Adrenal gland (tissue), 12 donors: Measurements from ENCODE around the gene GFOD1. TPM values are rescaled to one million over a fixed set of nuclear protein-coding genes. Genes with fewer than 3 reads are reported as not detected.
"Not testable (repeated sequence)": the region's sequence is repeated elsewhere in the genome, so short reads cannot be mapped to it uniquely, and the experiment has no call there.

ENCODE experiments used
- DNase-seq, 7 donors: peaks; one replicate each; pipeline ENCODE4 v3.0.0-alpha.2; 2019 to 2020
- H3K27ac ChIP-seq, 5 donors: fragments of 200-600 bp; sonication (generic) in 4 of 5; 1 replicate in 3 of 5; 2 replicates in 2 of 5; pipeline versions ENCODE4 v1.5.1 to v1.8.0; 2016 to 2020; ENCODE audit warnings: mild to moderate bottlenecking in 1 of 5
- H3K27me3 ChIP-seq: fragments of 200-600 bp; 2 replicates; pipeline ENCODE4 v1.8.0; 2021
- H3K36me3 ChIP-seq, 2 donors: fragments of 200-600 bp; replicated peaks in 1 of 2; 1 replicate in 1 of 2; 2 replicates in 1 of 2; pipeline versions ENCODE4 v1.5.1 to v1.8.0; 2018 to 2022
- H3K4me1 ChIP-seq, 2 donors: fragments of 200-600 bp; replicated peaks in 1 of 2; 1 replicate in 1 of 2; 2 replicates in 1 of 2; pipeline versions ENCODE4 v1.5.1 to v1.8.0; 2018 to 2021
- H3K4me3 ChIP-seq, 4 donors: fragments of 200-600 bp; sonication (generic) in 3 of 4; one replicate each; pipeline ENCODE4 v1.5.1; 2016 to 2018
- H3K9me3 ChIP-seq, 3 donors: fragments of 200-600 bp; sonication (generic) in 1 of 3; replicated peaks in 1 of 3; 1 replicate in 2 of 3; 2 replicates in 1 of 3; pipeline versions ENCODE4 v1.5.1 to v1.8.0; 2016 to 2021
- POLR2A ChIP-seq, 2 donors: fragments of 450-650 bp; IDR thresholded peaks; one replicate each; pipeline ENCODE4 v1.6.1; 2017; ENCODE audit warnings: antibody characterized with exemption in 2 of 2, mild to moderate bottlenecking in 2 of 2, moderate library complexity in 1 of 2
- WGBS, 4 donors: extraction: QIAGEN DNeasy Blood & Tissue Kit in 2 of 4; methylation state at CpG; one replicate each; pipeline versions ENCODE4 v1.1.5 to v1.1.7; 2013 to 2017; 5-methylcytosine and 5-hydroxymethylcytosine counted together
- intact Hi-C, 2 donors: fragments of 100-400 bp; cut with DNase I; formaldehyde crosslinking; loops; one replicate each; pipeline versions ENCODE4 v1.14.1 to v1.15.0; 2022 to 2023
- polyA plus RNA-seq, 3 donors: library from polyadenylated mRNA; stranded (reverse); fragments of 200-250 nt in 2 of 3; fragments of 350-450 nt in 1 of 3; fragmentation: Illumina TruSeq in 1 of 3; extraction: RNeasy Lipid Tissue Mini Kit (QIAGEN cat#74804) in 1 of 3; gene quantifications; one replicate each; pipeline ENCODE4 v1.2.3, GENCODE V29; 2013 to 2014
- total RNA-seq, 9 donors: library from RNA; depleted of rRNA in 4 of 9; stranded (reverse); fragments of >200 nt in 4 of 9; fragments of 120-200 nt in 1 of 9; fragmentation: NEBNext Ultra II Directional in 1 of 9; extraction: Animal tissue kit (Norgen Biotek cat#: 25700) in 1 of 9; gene quantifications; one replicate each; pipeline versions ENCODE4 v1.1.0 to v1.2.4, GENCODE V29; 2013 to 2023
- TF ChIP-seq, protein P1 (sequence below), 6 experiments: fragments of 450-650 bp in 4 of 6; fragments of 200-600 bp in 2 of 6; sonication (generic) in 1 of 6; IDR thresholded peaks; 1 replicate in 5 of 6; 2 replicates in 1 of 6; pipeline versions ENCODE4 v1.5.1 to v1.8.0; 2016 to 2021; ENCODE audit warnings: antibody characterized with exemption in 6 of 6, mild to moderate bottlenecking in 2 of 6, moderate library complexity in 1 of 6
- donor health status: healthy with polysubstance abuse.
- donor health status: Bipolar disorder and iron deficiency.
- donor health status: DM: yes; HTN: yes; CAD: no.
- donor health status: DM: no; HTN: no; CAD: no.
- donor health status: DM: no; HTN: no; CAD: no.
- donor health status: DM: yes; HTN: yes; CAD: no.

The GFOD1 gene
- total and polyA plus RNA-seq, 12 donors: 1.9 to 7.7 (median 4.1) TPM

DNA sequence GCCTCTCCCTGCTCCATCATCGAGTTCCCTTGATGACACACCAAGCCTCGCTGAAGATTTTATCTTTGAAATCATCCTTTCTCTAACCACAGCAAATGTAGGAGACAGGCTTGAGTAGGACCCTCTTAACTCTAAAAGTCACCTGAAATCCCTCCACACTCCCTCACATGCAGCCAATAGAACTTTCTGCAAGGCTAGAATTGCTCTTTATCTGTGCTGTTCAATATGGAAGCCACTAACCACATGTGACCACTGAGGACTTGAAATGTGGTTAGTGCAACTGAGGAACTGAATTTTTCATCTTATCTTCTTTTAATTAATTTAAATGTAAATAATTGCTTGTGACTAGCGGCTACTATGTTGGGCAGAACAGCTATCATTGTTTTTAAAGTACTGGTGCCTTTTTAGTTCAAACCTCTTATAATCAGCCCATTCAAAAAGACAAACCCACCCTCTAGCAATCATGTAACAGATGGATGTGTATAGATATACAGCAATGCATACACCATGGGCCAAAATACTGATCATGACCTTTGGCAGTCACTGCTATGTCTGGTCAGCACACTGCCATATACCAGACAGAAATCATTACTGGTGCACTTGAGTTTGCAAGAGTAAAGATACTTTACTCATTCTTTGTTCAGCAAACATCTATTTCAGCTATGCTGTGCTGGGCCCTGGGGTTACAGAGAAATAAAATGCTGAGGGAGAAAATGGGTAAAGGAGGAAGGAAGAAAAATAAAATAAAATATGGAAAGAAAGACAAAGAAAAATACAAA, 50.0 kb downstream of the GFOD1 start:
- intact Hi-C loops: no loop called here
- H3K27me3 ChIP-seq: no peaks in the 10 kb centered on the region
- 82 to 89% (median 85%) methylated on average over 3 of the region's 3 CpGs for WGBS, 4 donors
- no peaks in the 10 kb centered on the region for H3K9me3 ChIP-seq
- peak in 1 of 7 donors; percentile 9 for DNase-seq
- no peak overlapping the region for H3K4me3 ChIP-seq
- TF ChIP-seq POLR2A (IDR thresholded peaks at IDR 0.05): no peak
- TF ChIP-seq, protein P1, sequence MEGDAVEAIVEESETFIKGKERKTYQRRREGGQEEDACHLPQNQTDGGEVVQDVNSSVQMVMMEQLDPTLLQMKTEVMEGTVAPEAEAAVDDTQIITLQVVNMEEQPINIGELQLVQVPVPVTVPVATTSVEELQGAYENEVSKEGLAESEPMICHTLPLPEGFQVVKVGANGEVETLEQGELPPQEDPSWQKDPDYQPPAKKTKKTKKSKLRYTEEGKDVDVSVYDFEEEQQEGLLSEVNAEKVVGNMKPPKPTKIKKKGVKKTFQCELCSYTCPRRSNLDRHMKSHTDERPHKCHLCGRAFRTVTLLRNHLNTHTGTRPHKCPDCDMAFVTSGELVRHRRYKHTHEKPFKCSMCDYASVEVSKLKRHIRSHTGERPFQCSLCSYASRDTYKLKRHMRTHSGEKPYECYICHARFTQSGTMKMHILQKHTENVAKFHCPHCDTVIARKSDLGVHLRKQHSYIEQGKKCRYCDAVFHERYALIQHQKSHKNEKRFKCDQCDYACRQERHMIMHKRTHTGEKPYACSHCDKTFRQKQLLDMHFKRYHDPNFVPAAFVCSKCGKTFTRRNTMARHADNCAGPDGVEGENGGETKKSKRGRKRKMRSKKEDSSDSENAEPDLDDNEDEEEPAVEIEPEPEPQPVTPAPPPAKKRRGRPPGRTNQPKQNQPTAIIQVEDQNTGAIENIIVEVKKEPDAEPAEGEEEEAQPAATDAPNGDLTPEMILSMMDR (IDR thresholded peaks at IDR 0.05): no peak
- H3K4me1 ChIP-seq: no peaks in the 10 kb centered on the region
- no peak overlapping the region for H3K27ac ChIP-seq
- H3K36me3 ChIP-seq: no peaks in the 10 kb centered on the region

DNA sequence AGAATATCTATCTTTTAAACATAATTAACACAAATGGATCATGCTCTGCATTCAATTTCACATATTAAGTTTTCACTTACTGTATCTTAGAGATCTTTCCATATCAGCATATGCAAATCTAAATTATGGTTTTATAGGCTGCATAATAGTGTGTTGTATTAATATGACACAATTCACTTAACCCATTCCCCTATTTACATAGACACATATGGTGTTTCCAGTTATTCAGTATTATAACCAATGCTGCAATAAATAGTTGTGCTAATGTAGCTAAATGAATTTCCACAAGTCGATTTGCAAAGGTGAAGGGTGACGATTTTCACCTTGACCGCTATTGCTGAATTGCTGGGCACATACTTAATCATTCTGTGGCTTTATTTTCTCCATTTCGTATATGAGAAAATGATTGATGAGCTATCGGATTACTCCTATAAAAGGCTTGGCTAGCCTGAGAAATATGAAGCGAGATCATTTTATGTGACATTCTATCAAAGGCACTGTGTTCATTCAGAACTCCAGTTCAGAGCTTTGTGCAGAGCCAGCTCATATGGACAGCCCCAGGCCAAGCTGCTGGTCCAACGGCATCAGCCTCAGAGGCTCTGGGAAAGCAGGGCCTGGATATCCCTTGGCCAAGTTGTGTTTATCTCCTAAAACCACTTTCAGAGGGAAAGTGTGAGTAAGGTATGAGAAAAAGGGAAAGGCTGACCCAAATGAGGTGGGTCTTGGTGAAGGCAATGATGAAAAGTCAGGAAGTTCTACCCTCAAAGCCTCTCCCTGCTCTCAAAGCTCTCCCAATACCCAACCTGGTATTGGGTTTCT, 50.8 kb downstream of the GFOD1 start:
- Histone ChIP-seq H3K4me3 (no peak overlapping the region), H3K27ac (no peak overlapping the region), H3K4me1 (no peaks in the 10 kb centered on the region), H3K9me3 (no peaks in the 10 kb centered on the region), H3K27me3 (no peaks in the 10 kb centered on the region), H3K36me3 (no peaks in the 10 kb centered on the region)
- WGBS, 4 donors: 68 to 81% (median 77%) methylated on average over 7 of the region's 7 CpGs
- peak in 1 of 7 donors; percentile 40 for DNase-seq
- intact Hi-C loops: no loop called here
- no peak for TF ChIP-seq POLR2A (IDR thresholded peaks at IDR 0.05)
- TF ChIP-seq, protein P1 (IDR thresholded peaks at IDR 0.05): no peak

DNA sequence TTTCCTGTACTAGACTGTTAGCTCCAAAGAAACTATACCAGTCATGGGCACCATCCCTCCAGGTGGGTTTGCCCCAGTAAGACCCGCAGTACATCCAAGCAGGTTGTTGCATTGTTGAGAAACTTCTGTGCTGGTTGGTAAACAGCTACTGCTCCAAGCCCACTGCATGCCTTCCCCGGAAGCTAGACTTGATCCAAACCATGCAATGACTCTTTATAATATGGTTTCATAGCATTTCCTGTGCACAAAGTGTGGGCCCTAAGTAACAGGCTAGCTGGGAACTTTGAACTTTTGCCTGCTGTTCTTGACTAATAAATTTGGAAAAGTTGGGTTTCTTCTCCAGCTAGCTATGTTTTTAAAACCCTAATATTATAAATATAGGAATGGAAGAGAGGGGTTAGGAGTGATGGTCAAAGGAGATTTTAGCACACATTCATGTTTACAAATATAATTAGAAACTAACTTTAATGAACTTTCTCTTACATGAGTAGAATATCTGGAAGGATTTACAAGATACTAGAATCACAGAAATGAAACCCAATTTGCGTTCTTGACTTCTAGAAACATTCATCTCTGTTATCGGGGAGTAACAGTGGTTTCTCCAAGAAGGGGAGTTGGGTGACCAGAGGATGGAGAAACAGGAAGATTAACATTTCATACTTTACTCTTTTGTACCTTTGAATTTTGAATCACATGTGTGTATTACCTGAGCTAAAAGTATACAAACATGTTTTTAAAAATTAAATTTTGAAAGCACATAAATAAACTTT, 51.7 kb downstream of the GFOD1 start:
- Histone ChIP-seq H3K9me3 (no peaks in the 10 kb centered on the region), H3K27ac (no peak overlapping the region), H3K36me3 (no peaks in the 10 kb centered on the region), H3K4me3 (no peak overlapping the region), H3K4me1 (no peaks in the 10 kb centered on the region), H3K27me3 (peaks cover 4% of the 10 kb centered on the region)
- 50 to 76% (median 64%) methylated on average over 3 to 4 of the region's 4 CpGs for WGBS, 4 donors
- intact Hi-C loops: no loop called here
- DNase-seq: no peak
- TF ChIP-seq, protein P1 (IDR thresholded peaks at IDR 0.05): no peak
- no peak for TF ChIP-seq POLR2A (IDR thresholded peaks at IDR 0.05)

DNA sequence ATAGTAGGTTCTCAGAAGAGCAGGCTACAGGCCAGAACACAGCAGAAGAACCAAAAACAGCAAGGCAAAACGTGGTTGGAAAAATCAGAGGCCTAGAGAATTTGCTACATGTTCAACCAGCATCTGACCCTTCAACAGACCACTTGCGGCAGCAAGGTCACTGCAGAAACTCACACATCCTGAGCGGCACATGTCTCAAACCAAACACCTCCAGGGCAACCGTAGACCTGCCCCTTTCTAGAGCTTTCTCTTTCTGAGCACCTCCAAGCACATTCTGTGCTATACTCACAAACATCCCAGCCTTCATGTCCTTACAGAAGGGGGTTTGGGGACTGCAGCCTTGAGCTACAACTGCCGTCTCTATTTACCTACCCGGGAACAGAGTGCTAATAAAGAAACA, 52.6 kb downstream of the GFOD1 start:
- H3K27ac ChIP-seq: no peak overlapping the region
- no peaks in the 10 kb centered on the region for H3K36me3 ChIP-seq
- peak in 1 of 7 donors; percentile 31 for DNase-seq
- H3K27me3 ChIP-seq: peaks cover 4% of the 10 kb centered on the region
- intact Hi-C loops: no loop called here
- H3K4me3 ChIP-seq: no peak overlapping the region
- H3K4me1 ChIP-seq: no peaks in the 10 kb centered on the region
- no peaks in the 10 kb centered on the region for H3K9me3 ChIP-seq
- TF ChIP-seq, protein P1 (IDR thresholded peaks at IDR 0.05): no peak
- no peak for TF ChIP-seq POLR2A (IDR thresholded peaks at IDR 0.05)
- WGBS, 4 donors: 83 to 87% (median 86%) methylated on average over 6 of the region's 6 CpGs

DNA sequence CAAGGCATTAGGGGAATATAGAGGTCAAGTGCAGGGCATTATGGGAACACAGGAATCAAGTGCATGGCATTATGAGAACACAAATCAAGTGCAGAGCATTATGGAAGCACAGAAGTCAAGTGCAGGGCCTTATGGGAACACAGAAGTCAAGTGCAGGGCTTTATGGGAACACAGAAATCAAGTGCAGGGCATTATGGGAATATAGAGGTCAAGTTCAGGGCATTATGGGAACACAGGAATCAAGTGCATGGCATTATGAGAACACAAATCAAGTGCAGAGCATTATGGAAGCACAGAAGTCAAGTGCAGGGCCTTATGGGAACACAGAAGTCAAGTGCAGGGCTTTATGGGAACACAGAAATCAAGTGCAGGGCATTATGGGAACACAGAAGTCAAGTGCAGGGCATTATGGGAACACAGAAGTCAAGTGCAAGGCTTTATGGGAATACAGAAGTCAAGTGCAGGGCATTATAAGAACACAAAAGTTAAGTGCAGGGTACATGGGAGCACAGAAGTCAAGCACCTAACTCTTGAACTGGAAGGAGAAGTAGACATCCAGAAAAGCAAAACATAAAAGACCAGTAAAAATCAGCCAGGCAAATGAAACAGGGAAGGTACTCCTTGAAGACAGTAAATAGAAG, 53.1 kb downstream of the GFOD1 start:
- H3K27me3 ChIP-seq, H3K4me3 ChIP-seq, intact Hi-C loops, H3K4me1 ChIP-seq, H3K36me3 ChIP-seq, H3K9me3 ChIP-seq, H3K27ac ChIP-seq: not testable (repeated sequence)
- peak in 1 of 7 donors; percentile 24 for DNase-seq
